HFFc6 (cell line): ENCODE results near the gene TSPYL1. TPM values are rescaled to one million over a fixed set of nuclear protein-coding genes. Genes with fewer than 3 reads are reported as not detected.

Experiments
- DNase-seq: peaks from one replicate; pipeline ENCODE4 v3.0.0-alpha.2; 2018
- H3K27ac Mint-ChIP-seq: 2 replicates; pipeline ENCODE4 v1.8.0; 2020; ENCODE audit warnings: mild to moderate bottlenecking, mixed read lengths
- H3K27me3 Mint-ChIP-seq: 2 replicates; pipeline ENCODE4 v1.8.0; 2021; ENCODE audit warnings: mild to moderate bottlenecking, moderate library complexity, mixed read lengths; ENCODE audit not compliant: insufficient read depth
- H3K36me3 Mint-ChIP-seq: 2 replicates; pipeline ENCODE4 v1.8.0; 2021; ENCODE audit warnings: low read depth, mixed read lengths
- H3K4me1 Mint-ChIP-seq: 2 replicates; pipeline ENCODE4 v1.8.0; 2020; ENCODE audit warnings: low read depth, mixed read lengths
- H3K4me3 Mint-ChIP-seq: 2 replicates; pipeline ENCODE4 v1.8.0; 2020; ENCODE audit warnings: mild to moderate bottlenecking, moderate library complexity, mixed read lengths
- H3K9me3 Mint-ChIP-seq: 2 replicates; pipeline ENCODE4 v1.8.0; 2020; ENCODE audit warnings: mild to moderate bottlenecking, mixed read lengths
- total RNA-seq, 6 experiments: library from RNA; stranded (reverse); fragmentation: NEBNext Ultra II Directional; extraction: Animal tissue kit (Norgen Biotek cat#: 25700); gene quantifications; 2 replicates in 1 of 6; 3 replicates in 5 of 6; pipeline ENCODE4 v1.2.3, GENCODE V29; 2021
- TF ChIP-seq, protein P1 (sequence below): fragments of 200-600 bp; sonication (generic); IDR thresholded peaks from 2 replicates; pipeline ENCODE4 v1.5.0; 2021; ENCODE audit warnings: antibody characterized with exemption, mild to moderate bottlenecking

Gene TSPYL1
- total RNA-seq, 6 experiments from 2014 or later: 106 to 132 (median 114) TPM

DNA sequence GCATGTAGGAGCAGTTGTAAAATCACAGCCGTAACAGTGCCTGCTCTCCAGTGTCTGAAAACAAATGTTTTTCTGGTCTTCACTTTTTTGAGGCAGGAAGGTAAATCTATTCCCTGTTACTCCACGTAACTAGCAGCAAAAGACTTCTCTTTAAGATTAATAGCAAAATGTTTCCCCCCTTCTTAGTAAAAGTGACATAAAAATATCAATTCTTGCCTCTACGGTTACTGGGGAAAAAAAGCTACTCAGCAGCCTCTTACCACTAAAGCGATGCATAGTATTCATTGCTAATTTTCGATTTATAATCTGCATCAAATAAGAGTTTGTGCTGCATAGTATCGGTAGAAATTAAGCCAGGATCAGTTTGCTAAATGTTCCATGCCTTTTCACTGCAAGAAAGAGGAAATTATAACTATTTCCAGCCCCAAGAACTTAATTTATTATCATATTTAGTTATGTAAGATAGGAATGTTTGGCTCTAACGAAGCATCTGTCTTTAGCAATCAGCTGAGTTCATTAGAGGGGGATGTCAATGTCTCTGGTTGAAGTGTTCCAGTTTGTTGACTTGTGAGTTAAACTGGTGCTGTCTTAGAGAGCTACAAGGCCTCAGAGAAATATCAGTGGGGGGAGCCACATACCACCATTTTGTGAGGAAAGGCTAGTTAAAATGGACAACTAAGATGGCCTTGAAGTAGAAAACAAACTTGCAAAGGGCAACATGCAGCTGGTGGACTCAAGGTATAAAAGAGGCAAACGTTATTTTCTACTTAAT lies 617 bp upstream of the TSPYL1 start:
- peaks cover 42% of the 10 kb centered on the region for H3K36me3 Mint-ChIP-seq
- peaks cover 5% of the 10 kb centered on the region for H3K27me3 Mint-ChIP-seq
- no peak for DNase-seq
- H3K9me3 Mint-ChIP-seq: peaks cover 3% of the 10 kb centered on the region; the same call in 1 of the 2 replicates
- TF ChIP-seq, protein P1, sequence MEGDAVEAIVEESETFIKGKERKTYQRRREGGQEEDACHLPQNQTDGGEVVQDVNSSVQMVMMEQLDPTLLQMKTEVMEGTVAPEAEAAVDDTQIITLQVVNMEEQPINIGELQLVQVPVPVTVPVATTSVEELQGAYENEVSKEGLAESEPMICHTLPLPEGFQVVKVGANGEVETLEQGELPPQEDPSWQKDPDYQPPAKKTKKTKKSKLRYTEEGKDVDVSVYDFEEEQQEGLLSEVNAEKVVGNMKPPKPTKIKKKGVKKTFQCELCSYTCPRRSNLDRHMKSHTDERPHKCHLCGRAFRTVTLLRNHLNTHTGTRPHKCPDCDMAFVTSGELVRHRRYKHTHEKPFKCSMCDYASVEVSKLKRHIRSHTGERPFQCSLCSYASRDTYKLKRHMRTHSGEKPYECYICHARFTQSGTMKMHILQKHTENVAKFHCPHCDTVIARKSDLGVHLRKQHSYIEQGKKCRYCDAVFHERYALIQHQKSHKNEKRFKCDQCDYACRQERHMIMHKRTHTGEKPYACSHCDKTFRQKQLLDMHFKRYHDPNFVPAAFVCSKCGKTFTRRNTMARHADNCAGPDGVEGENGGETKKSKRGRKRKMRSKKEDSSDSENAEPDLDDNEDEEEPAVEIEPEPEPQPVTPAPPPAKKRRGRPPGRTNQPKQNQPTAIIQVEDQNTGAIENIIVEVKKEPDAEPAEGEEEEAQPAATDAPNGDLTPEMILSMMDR: no peak
- peak overlapping the region; percentile 100 for H3K27ac Mint-ChIP-seq
- peak overlapping the region; percentile 94 for H3K4me3 Mint-ChIP-seq
- H3K4me1 Mint-ChIP-seq: peaks cover 66% of the 10 kb centered on the region

DNA sequence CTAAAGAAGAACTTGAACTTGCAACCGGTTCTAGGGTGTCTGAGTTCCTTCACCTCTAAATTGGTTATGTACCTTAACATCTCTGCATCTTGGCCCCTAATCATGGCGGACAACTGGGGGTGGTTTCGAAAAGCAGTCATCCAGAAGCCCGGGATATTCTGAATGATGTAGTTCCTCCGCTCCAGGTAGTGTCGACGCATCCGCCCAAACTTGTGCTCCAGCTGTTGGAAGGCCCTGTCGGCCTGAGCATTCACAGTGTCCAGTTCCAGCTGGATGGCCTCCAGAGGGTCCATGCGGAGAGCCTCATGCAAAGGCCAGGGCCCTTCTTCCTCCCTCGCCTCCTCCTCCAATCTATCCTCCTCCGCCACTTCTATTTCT lies 887 bp downstream of the TSPYL1 start:
- H3K9me3 Mint-ChIP-seq: peaks cover 3% of the 10 kb centered on the region; the same call in 1 of the 2 replicates
- peak overlapping the region; percentile 94 for H3K4me3 Mint-ChIP-seq
- H3K27ac Mint-ChIP-seq: peak overlapping the region; percentile 100
- H3K36me3 Mint-ChIP-seq: peaks cover 46% of the 10 kb centered on the region
- no peak for DNase-seq
- peaks cover 5% of the 10 kb centered on the region for H3K27me3 Mint-ChIP-seq
- TF ChIP-seq, protein P1: no peak
- peaks cover 71% of the 10 kb centered on the region for H3K4me1 Mint-ChIP-seq

DNA sequence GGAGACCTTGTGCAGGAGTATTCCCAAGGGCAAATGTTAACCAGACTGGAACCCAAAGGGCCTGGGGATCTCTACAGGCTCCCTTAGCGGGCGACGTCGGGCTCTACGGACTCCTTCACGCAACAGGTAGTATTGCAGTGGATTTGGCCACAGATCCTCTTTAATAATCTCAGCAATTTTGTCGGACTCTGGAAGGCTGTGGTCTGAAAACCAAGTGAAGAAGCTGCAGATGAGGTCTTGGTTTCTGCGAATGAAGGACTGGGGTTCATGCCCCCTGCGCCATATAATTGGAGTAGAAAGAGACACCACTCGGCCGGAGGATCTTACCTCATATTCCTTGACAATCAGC lies 1.3 kb downstream of the TSPYL1 start:
- TF ChIP-seq, protein P1: no peak
- H3K27me3 Mint-ChIP-seq: peaks cover 5% of the 10 kb centered on the region
- H3K4me1 Mint-ChIP-seq: peaks cover 71% of the 10 kb centered on the region
- no peak for DNase-seq
- H3K4me3 Mint-ChIP-seq: peak overlapping the region; percentile 94
- H3K9me3 Mint-ChIP-seq: peaks cover 3% of the 10 kb centered on the region; the same call in 1 of the 2 replicates
- H3K27ac Mint-ChIP-seq: peak overlapping the region; percentile 100; the same call in 1 of the 2 replicates
- peaks cover 46% of the 10 kb centered on the region for H3K36me3 Mint-ChIP-seq

DNA sequence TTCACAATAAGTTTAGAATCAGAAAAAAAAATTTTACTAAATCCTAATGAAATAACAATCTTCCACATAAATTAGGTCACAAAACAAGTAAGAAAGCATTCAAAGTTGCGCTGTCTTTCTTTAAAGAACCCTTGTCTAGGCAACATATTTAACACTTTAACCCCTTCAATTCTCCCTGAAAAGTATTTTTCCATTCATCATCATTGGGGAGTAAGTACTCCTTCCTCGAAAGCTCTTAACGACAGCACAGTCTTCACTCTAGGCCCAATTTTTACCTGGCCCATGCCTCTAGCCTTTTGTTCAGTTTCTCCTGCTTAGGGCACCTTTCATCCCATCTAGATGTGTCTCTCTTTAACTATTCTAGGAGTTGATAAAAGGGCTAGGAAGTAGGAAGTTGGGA lies 2.6 kb downstream of the TSPYL1 start:
- Mint-ChIP-seq H3K4me3 (peak overlapping the region; percentile 94), H3K27me3 (peaks cover 5% of the 10 kb centered on the region), H3K36me3 (peaks cover 46% of the 10 kb centered on the region), H3K9me3 (peaks cover 3% of the 10 kb centered on the region; the same call in 1 of the 2 replicates), H3K27ac (0 out of 2 replicates have a peak overlapping the region, but pooled peaks have one; percentile 10), H3K4me1 (peaks cover 64% of the 10 kb centered on the region)
- no peak for DNase-seq
- TF ChIP-seq, protein P1: no peak

DNA sequence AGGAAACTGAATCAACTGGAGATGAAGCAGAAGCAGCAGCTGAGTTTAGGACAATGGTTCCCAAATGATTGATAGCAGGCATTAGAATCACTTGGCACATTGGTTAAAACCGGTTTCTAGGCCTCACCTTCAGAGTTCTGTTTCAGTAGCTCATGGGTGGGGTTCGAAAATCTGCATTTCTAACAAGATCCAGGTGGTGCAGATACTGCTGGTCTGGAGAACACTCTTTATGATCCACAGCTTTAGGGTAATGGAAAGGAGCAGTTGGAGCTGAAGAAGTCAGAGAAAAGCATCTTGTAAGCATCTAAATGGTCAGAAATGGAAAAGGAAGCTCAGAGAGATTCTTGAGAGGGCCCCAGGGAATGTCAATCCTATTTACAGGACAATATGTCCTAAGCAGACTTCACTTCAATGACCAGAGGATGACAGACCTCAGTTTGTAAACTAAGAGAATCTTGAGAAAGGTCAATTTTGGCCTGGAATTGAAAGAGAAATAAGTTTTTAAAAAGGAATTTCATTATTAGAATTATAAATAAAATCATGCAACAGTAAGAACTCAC lies 8.5 kb downstream of the TSPYL1 start:
- Mint-ChIP-seq H3K27ac (no peak overlapping the region), H3K9me3 (no peaks in the 10 kb centered on the region)

More for the DNA sequence above, 8.5 kb downstream of the TSPYL1 start:
- Mint-ChIP-seq H3K4me3 (no peak overlapping the region), H3K36me3 (peaks cover 10% of the 10 kb centered on the region), H3K4me1 (peaks cover 44% of the 10 kb centered on the region), H3K27me3 (no peaks in the 10 kb centered on the region)
- TF ChIP-seq, protein P1: no peak
- no peak for DNase-seq
